ENCODE measurements around the gene AFAP1L1. TPM values are rescaled to one million over a fixed set of nuclear protein-coding genes. Genes with fewer than 3 reads are reported as not detected.
"Not testable (repeated sequence)": the region's sequence is repeated elsewhere in the genome, so short reads cannot be mapped to it uniquely, and the experiment has no call there.

Gene AFAP1L1
- polyA plus RNA-seq, 3 donors, result 19.4 to 22.1 (median 21.0) TPM

DNA sequence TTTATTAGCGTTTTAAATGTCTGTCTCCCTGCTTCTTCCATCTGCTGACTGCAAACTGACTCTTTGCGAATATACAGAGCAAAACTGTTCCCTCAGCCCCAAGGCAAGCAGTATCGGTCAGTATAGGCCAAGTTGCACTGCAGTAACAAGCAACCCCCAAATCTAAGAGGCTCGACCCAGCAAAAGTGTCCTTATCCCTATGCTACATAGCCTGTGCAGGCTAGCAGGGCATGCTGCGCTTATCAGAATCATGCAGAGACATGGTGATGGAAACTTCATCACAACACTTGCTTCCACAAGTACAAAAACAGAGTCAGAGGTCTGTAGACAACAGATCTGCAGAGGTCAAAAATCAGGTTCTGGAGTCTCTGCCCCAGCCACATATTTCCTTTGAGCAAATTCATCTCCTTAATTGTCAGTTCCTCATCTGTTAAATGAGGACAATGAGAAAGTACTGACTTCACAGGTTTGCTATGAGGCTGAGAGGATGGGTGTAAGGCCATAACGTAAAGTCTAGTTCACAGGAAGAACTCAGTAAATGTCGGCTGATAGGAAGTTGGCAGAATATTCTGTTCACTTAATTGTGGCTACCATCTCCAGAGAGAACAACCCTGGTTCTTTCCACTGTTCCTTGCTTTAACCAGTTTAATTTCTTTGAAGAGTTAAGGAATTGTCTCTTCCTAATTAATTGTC is 117.0 kb downstream of the AFAP1L1 start:
- DNase-seq, result no peak

DNA sequence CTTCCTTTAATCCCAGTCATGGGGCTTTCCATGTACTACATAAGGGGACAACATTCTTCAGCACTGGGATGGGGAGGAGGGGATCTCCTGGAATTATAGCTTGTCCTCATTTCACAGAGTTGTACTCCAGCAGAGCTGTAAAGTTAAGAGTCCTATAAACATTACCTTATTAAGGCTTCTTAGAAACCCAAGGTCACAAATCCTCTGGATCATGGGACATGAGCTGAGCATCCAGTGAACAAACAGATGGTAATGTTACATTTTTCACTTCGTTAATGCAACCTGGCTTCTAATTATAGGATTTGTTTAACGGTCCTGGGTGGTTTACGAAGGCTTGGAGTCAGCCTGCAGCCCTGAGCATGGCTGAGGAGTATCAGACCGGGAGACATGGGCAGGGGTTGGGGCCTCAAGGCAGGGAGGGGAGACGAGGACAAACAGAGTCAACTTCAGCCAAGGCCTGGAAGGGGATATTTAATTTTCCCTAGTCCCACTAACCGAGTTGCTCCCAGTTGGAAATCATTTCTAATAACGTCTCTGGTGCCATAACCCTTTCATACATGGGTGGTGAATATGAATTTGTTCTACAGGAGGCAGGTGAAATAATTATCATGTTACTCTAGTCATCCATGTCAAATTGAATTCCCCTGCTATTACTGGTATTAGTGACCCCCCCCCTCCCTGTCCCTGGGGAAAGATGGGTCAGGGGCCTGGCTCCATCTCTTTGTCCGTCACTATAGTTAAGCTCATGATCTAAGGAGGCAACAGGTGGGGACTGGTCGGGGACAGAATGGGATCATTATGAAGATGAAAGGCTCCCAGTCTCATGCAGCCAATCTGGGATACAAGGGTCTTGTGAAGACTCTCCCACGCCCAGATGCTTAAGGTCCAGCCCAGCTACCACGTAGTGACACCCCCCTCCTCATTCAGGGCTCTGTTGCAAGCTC is 118.2 kb downstream of the AFAP1L1 start:
- DNase-seq, result no peak

DNA sequence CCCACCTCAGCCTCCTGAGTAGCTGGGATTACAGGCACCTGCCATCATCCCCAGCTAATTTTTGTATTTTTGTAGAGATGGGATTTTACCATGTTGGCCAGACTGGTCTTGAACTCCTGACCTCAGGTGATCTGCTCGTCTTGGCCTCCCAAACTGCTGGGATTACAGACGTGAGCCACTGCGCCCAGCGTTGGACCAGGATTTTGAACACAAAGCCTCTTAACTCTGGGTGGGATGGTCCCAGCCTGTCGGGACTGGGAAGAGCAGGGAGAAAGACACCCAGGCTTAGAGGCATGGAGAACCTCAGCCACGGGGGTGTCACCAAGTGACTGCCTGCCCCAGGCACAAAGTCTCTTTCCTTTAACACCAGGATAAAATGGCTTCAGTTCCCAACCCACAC is 119.4 kb downstream of the AFAP1L1 start:
- DNase-seq, result not testable (repeated sequence)

Other genes with a start within 250 kb of the AFAP1L1 start
- under 1 TPM; 0.65 to 0.68 (median 0.68) TPM for gene SH3TC2, start 208.8 kb upstream of the AFAP1L1 start, polyA plus RNA-seq (ENCODE audit: insufficient read length in 3 of 3)
- gene ABLIM3, start 130.4 kb upstream of the AFAP1L1 start, polyA plus RNA-seq (ENCODE audit: insufficient read length in 3 of 3), result 1 to 10 TPM; 1.1 to 1.3 (median 1.3) TPM
- gene GRPEL2, start 73.6 kb downstream of the AFAP1L1 start, polyA plus RNA-seq (ENCODE audit: insufficient read length in 3 of 3), result 10 to 100 TPM; 15.3 to 20.9 (median 19.5) TPM
- gene PCYOX1L, start 86.2 kb downstream of the AFAP1L1 start, polyA plus RNA-seq (ENCODE audit: insufficient read length in 3 of 3), result 10 to 100 TPM; 18.0 to 20.1 (median 19.6) TPM
- gene IL17B, start 107.4 kb downstream of the AFAP1L1 start, polyA plus RNA-seq (ENCODE audit: insufficient read length in 3 of 3), result 1 to 10 TPM; 1.3 to 2.1 (median 1.5) TPM